GM21786 (cell line): ENCODE measurements around the gene BDKRB1.

Experiments
- ATAC-seq: cut with Tn5 transposase; IDR thresholded peaks from one replicate; pipeline ENCODE4 v1.9.1; 2021; ENCODE audit not compliant: unreplicated experiment

BDKRB1 gene

GRCh38 chr14:96260341-96260821 is 4.4 kb downstream of the BDKRB1 start:
- no peak for ATAC-seq

GRCh38 chr14:96261053-96261452 is 5.0 kb downstream of the BDKRB1 start:
- ATAC-seq, result no peak

- ATAC-seq, result no peak
Measured at GRCh38 chr14:96261772-96262655, 6.0 kb downstream of the BDKRB1 start.

- no peak for ATAC-seq
Measured at GRCh38 chr14:96263347-96264199, 7.6 kb downstream of the BDKRB1 start.

GRCh38 chr14:96264200-96264553 is 8.2 kb downstream of the BDKRB1 start:
- ATAC-seq, result no peak

- ATAC-seq, result no peak
Measured at GRCh38 chr14:96264853-96265252, 8.8 kb downstream of the BDKRB1 start.

GRCh38 chr14:96265383-96266095 is 9.5 kb downstream of the BDKRB1 start:
- no peak for ATAC-seq

GRCh38 chr14:96267336-96267735 is 11.3 kb downstream of the BDKRB1 start:
- ATAC-seq, result no peak

GRCh38 chr14:96267916-96268315 is 11.9 kb downstream of the BDKRB1 start:
- ATAC-seq, result no peak

GRCh38 chr14:96268431-96269358 is 12.7 kb downstream of the BDKRB1 start:
- ATAC-seq, result no peak

- no peak for ATAC-seq
Measured at GRCh38 chr14:96269359-96269710, 13.3 kb downstream of the BDKRB1 start.

- ATAC-seq, result no peak
Measured at GRCh38 chr14:96270565-96271420, 14.8 kb downstream of the BDKRB1 start.

GRCh38 chr14:96271421-96271762 is 15.4 kb downstream of the BDKRB1 start:
- ATAC-seq, result no peak

- ATAC-seq, result no peak
Measured at GRCh38 chr14:96272777-96273473, 16.9 kb downstream of the BDKRB1 start.

- no peak for ATAC-seq
Measured at GRCh38 chr14:96273629-96274028, 17.6 kb downstream of the BDKRB1 start.

GRCh38 chr14:96274122-96274521 is 18.1 kb downstream of the BDKRB1 start:
- ATAC-seq, result no peak

- no peak for ATAC-seq
Measured at GRCh38 chr14:96274543-96274942, 18.5 kb downstream of the BDKRB1 start.

GRCh38 chr14:96275177-96276112 is 19.4 kb downstream of the BDKRB1 start:
- no peak for ATAC-seq
